IMR-90 (cell line): ENCODE results near the gene RARB. TPM values are rescaled to one million over a fixed set of nuclear protein-coding genes. Genes with fewer than 3 reads are reported as not detected.

ENCODE experiments used
- ATAC-seq: fragments of 200-7000 bp; cut with Tn5 transposase; 2 replicates; pipeline ENCODE4 v1.9.1; 2020; ENCODE audit warnings: low read depth, mild to moderate bottlenecking, moderate library complexity
- BruUV-seq: library from RNA; stranded (reverse); fragments of 400-500 nt; replicated peaks from 2 replicates; lab custom pipeline; 2021; lab: Mats Ljungman, UMichigan
- CTCF ChIA-PET: fragments of 300-600 bp; formaldehyde crosslinking; extraction: SDS; loops from one replicate; lab custom pipeline; 2021; ENCODE audit warnings: antibody characterized with exemption; lab: Yijun Ruan, JAX
- POLR2A ChIA-PET: fragments of 300-600 bp; sonication (Branson Sonifier 250); formaldehyde crosslinking; loops from one replicate; lab custom pipeline; 2022; ENCODE audit warnings: antibody characterized with exemption; ENCODE audit not compliant: unreplicated experiment; lab: Charles Lee
- DNase-seq: peaks from one replicate; pipeline ENCODE4 v3.0.0; 2013
- H2AFZ ChIP-seq: replicated peaks from 2 replicates; pipeline ENCODE3; 2013; ENCODE audit warnings: low read length, mild to moderate bottlenecking; ENCODE audit not compliant: poor library complexity
- H2AK5ac ChIP-seq: 2 replicates; pipeline ENCODE4 v1.6.1; 2013; ENCODE audit warnings: low read depth, low read length, inconsistent platforms
- H2AK9ac ChIP-seq: replicated peaks from 2 replicates; pipeline ENCODE3; 2013; ENCODE audit warnings: mild to moderate bottlenecking, low read depth, low read length, moderate library complexity; ENCODE audit not compliant: poor library complexity
- H2BK120ac ChIP-seq: 2 replicates; pipeline ENCODE4 v1.6.1; 2013; ENCODE audit warnings: low read depth, low read length, inconsistent platforms
- H2BK15ac ChIP-seq: 3 replicates; pipeline ENCODE4 v1.6.1; 2013; ENCODE audit warnings: low read depth, low read length, inconsistent platforms
- H2BK20ac ChIP-seq: 2 replicates; pipeline ENCODE4 v1.6.1; 2013; ENCODE audit warnings: low read depth, mild to moderate bottlenecking, inconsistent platforms, low read length, moderate library complexity
- H2BK5ac ChIP-seq: 2 replicates; pipeline ENCODE4 v1.6.1; 2013; ENCODE audit warnings: mild to moderate bottlenecking, low read depth, low read length, inconsistent platforms; ENCODE audit not compliant: poor library complexity, severe bottlenecking
- H3K14ac ChIP-seq: replicated peaks from 2 replicates; pipeline ENCODE4 v1.6.1; 2013; ENCODE audit warnings: low read depth, low read length, inconsistent platforms
- H3K18ac ChIP-seq: 2 replicates; pipeline ENCODE4 v1.6.1; 2013; ENCODE audit warnings: low read depth, low read length, control low read depth
- H3K23ac ChIP-seq: 2 replicates; pipeline ENCODE4 v1.6.1; 2013; ENCODE audit warnings: low read depth, low read length, inconsistent platforms
- H3K27ac ChIP-seq: 2 replicates; pipeline ENCODE4 v1.5.1; 2013; ENCODE audit warnings: mild to moderate bottlenecking, control low read depth, low read length; ENCODE audit not compliant: insufficient read depth
- H3K27me3 ChIP-seq: 2 replicates; pipeline ENCODE4 v1.6.1; 2013; ENCODE audit warnings: low read length; ENCODE audit not compliant: control insufficient read depth, insufficient read depth
- H3K36me3 ChIP-seq: 2 replicates; pipeline ENCODE4 v1.6.1; 2013; ENCODE audit warnings: low read length, mixed read lengths; ENCODE audit not compliant: control insufficient read depth, insufficient read depth
- H3K4ac ChIP-seq: 2 replicates; pipeline ENCODE4 v1.6.1; 2013; ENCODE audit warnings: low read depth, low read length, inconsistent platforms
- H3K4me1 ChIP-seq: 2 replicates; pipeline ENCODE4 v1.6.1; 2013; ENCODE audit warnings: low read length, mixed read lengths; ENCODE audit not compliant: control insufficient read depth, insufficient read depth
- H3K4me2 ChIP-seq: 2 replicates; pipeline ENCODE4 v1.6.1; 2013; ENCODE audit warnings: low read depth, mild to moderate bottlenecking, control low read depth, low read length, moderate library complexity
- H3K4me3 ChIP-seq: 2 replicates; pipeline ENCODE4 v1.5.1; 2013; ENCODE audit warnings: low read depth, mild to moderate bottlenecking, control low read depth, low read length, moderate library complexity; ENCODE audit not compliant: insufficient read depth
- H3K56ac ChIP-seq: 2 replicates; pipeline ENCODE4 v1.6.1; 2013; ENCODE audit warnings: low read length, inconsistent platforms; ENCODE audit not compliant: insufficient read depth; ENCODE audit errors: extremely low read depth
- H3K79me1 ChIP-seq, 2 experiments: 2 replicates each; pipeline ENCODE4 v1.6.1; 2013; ENCODE audit warnings: low read length in 2 of 2, inconsistent platforms in 1 of 2, low read depth in 1 of 2
- H3K9ac ChIP-seq: 2 replicates; pipeline ENCODE4 v1.6.1; 2013; ENCODE audit warnings: low read depth, low read length, control low read depth
- H3K9me1 ChIP-seq: 2 replicates; pipeline ENCODE4 v1.6.1; 2013; ENCODE audit warnings: low read length, inconsistent platforms; ENCODE audit not compliant: insufficient read depth
- H3K9me3 ChIP-seq: 2 replicates; pipeline ENCODE4 v1.6.1; 2013; ENCODE audit warnings: low read length; ENCODE audit not compliant: control insufficient read depth, insufficient read depth
- H4K20me1 ChIP-seq: 2 replicates; pipeline ENCODE4 v1.6.1; 2013; ENCODE audit warnings: low read length, inconsistent platforms; ENCODE audit not compliant: insufficient read depth
- H4K5ac ChIP-seq: 2 replicates; pipeline ENCODE4 v1.6.1; 2013; ENCODE audit warnings: mild to moderate bottlenecking, low read depth, low read length, control low read depth
- H4K8ac ChIP-seq, 2 experiments: 2 replicates each; pipeline ENCODE4 v1.6.1; 2013; ENCODE audit warnings: low read depth in 2 of 2, low read length in 2 of 2, control low read depth in 1 of 2, inconsistent platforms in 1 of 2
- H4K91ac ChIP-seq: 2 replicates; pipeline ENCODE4 v1.6.1; 2013; ENCODE audit warnings: low read depth, low read length, inconsistent platforms; ENCODE audit not compliant: insufficient read depth
- BHLHE40 ChIP-seq: fragments of 150-350 bp; IDR thresholded peaks from 2 replicates; pipeline ENCODE4 v1.6.1; 2016; ENCODE audit warnings: mild to moderate bottlenecking, low read depth, low read length
- CEBPB ChIP-seq: IDR thresholded peaks from 2 replicates; pipeline ENCODE4 v1.6.1; 2012; ENCODE audit warnings: low read depth, low read length, improper control_type of control experiment
- CHD1 ChIP-seq: IDR thresholded peaks from 2 replicates; pipeline ENCODE4 v1.6.1; 2012; ENCODE audit warnings: low read depth, low read length, improper control_type of control experiment
- CTCF ChIP-seq: conservative IDR thresholded peaks from 2 replicates; pipeline ENCODE4 v1.5.1; 2012; ENCODE audit warnings: mild to moderate bottlenecking, low read depth, low read length, improper control_type of control experiment
- ELK1 ChIP-seq: fragments of 150-350 bp; IDR thresholded peaks from 2 replicates; pipeline ENCODE4 v1.6.1; 2016; ENCODE audit warnings: low read depth, mild to moderate bottlenecking, low read length, moderate library complexity, borderline replicate concordance
- FOS ChIP-seq: fragments of 150-350 bp; IDR thresholded peaks from 2 replicates; pipeline ENCODE4 v1.6.1; 2016; ENCODE audit warnings: low read depth, low read length
- MAFK ChIP-seq: IDR thresholded peaks from 2 replicates; pipeline ENCODE4 v1.6.1; 2012; ENCODE audit warnings: low read depth, low read length, improper control_type of control experiment
- MAZ ChIP-seq: IDR thresholded peaks from 2 replicates; pipeline ENCODE4 v1.6.1; 2012; ENCODE audit warnings: low read depth, mild to moderate bottlenecking, low read length, improper control_type of control experiment, moderate library complexity, borderline replicate concordance
- MXI1 ChIP-seq: IDR thresholded peaks from 2 replicates; pipeline ENCODE4 v1.6.1; 2012; ENCODE audit warnings: low read depth, mild to moderate bottlenecking, low read length, moderate library complexity, borderline replicate concordance
- NFE2L2 ChIP-seq: fragments of 150-350 bp; IDR thresholded peaks from 2 replicates; pipeline ENCODE4 v1.6.1; 2016; ENCODE audit warnings: low read depth, mild to moderate bottlenecking, low read length
- POLR2A ChIP-seq: IDR thresholded peaks from 2 replicates; pipeline ENCODE4 v1.6.1; 2012; ENCODE audit warnings: mild to moderate bottlenecking, low read depth, low read length
- RAD21 ChIP-seq: IDR thresholded peaks from 2 replicates; pipeline ENCODE4 v1.6.1; 2012; ENCODE audit warnings: low read length, improper control_type of control experiment
- RCOR1 ChIP-seq: IDR thresholded peaks from 2 replicates; pipeline ENCODE4 v1.6.1; 2012; ENCODE audit warnings: mild to moderate bottlenecking, low read length, improper control_type of control experiment; ENCODE audit not compliant: insufficient replicate concordance
- RFX5 ChIP-seq: IDR thresholded peaks from 2 replicates; pipeline ENCODE4 v1.8.0; 2012; ENCODE audit warnings: low read depth, mild to moderate bottlenecking, low read length, moderate library complexity
- SMC3 ChIP-seq: fragments of 150-350 bp; IDR thresholded peaks from 2 replicates; pipeline ENCODE4 v1.6.1; 2016; ENCODE audit warnings: low read depth, mild to moderate bottlenecking, antibody characterized with exemption, low read length, moderate library complexity
- USF2 ChIP-seq: fragments of 150-350 bp; IDR thresholded peaks from 2 replicates; pipeline ENCODE4 v1.6.1; 2017; ENCODE audit warnings: mild to moderate bottlenecking, antibody characterized with exemption, low read length, low read depth
- WGBS, 2 experiments: methylation state at CpG; one replicate each; pipeline versions ENCODE4 v1.1.5 to v1.1.7; 2013; ENCODE audit warnings: missing lambda C conversion rate in 2 of 2; ENCODE audit not compliant: insufficient read length in 1 of 2; ENCODE audit errors: extremely low coverage in 2 of 2; 5-methylcytosine and 5-hydroxymethylcytosine counted together
- dilution Hi-C: fragments of 300-500 bp; cut with HindIII; formaldehyde crosslinking; loops from one replicate; pipeline ENCODE4 v1.14.3; 2018; ENCODE audit warnings: low sequenced_read_pairs; ENCODE audit not compliant: unreplicated experiment
- in situ Hi-C: fragments of 300-500 bp; cut with MboI; formaldehyde crosslinking; loops from 3 replicates; pipeline ENCODE4 v1.14.3; 2019; ENCODE audit warnings: low sequenced_read_pairs, inconsistent platforms, mixed read lengths
- intact Hi-C: fragments of 100-400 bp; cut with micrococcal nuclease; formaldehyde crosslinking; loops from 2 replicates; pipeline ENCODE4 v1.10.0; 2022
- polyA plus RNA-seq, 3 experiments: library from polyadenylated mRNA; depleted of rRNA; stranded (reverse); fragments of >200 nt; gene quantifications; 2 replicates each; pipeline ENCODE4 v1.2.3, GENCODE V29; 2012; ENCODE audit warnings: low replicate concordance in 1 of 3
- total RNA-seq: library from RNA; depleted of rRNA; stranded (reverse); fragments of >200 nt; gene quantifications from 2 replicates; pipeline ENCODE4 v1.2.3, GENCODE V29; 2012

The RARB gene
- total and polyA plus RNA-seq, 2 of the 4 experiments (the other 2 are of a cell fraction): 0.53 to 1.4 TPM

- H3K27ac ChIP-seq: no peak overlapping the region
- no peak overlapping the region for H4K5ac ChIP-seq
- no peak overlapping the region for H2AK9ac ChIP-seq
- BruUV-seq: no TSS peak
- WGBS, 2 experiments: 83% methylated on average over 2 of the region's 4 CpGs; no CpG with 5 or more reads in 1 of the 2 experiments
- H3K23ac ChIP-seq: no peak overlapping the region
- in situ Hi-C loops (no loop called here), dilution Hi-C loops (no loop called here), intact Hi-C loops (no loop called here)
- no peak overlapping the region for H2BK5ac ChIP-seq
- no peak overlapping the region for H3K4ac ChIP-seq
- H2AK5ac ChIP-seq: no peak overlapping the region
- POLR2A ChIA-PET: no interaction called here
- no peaks in the 10 kb centered on the region for H3K79me1 ChIP-seq
- no peak overlapping the region for H3K56ac ChIP-seq
- no peak overlapping the region for H3K14ac ChIP-seq
- no peak overlapping the region for H2AFZ ChIP-seq
- H2BK20ac ChIP-seq: no peak overlapping the region
- no peaks in the 10 kb centered on the region for H3K9me1 ChIP-seq
- no peak overlapping the region for H4K91ac ChIP-seq
- H3K36me3 ChIP-seq: no peaks in the 10 kb centered on the region
- H3K27me3 ChIP-seq: no peaks in the 10 kb centered on the region
- ATAC-seq (no peak), DNase-seq (no peak)
- H3K9me3 ChIP-seq: no peaks in the 10 kb centered on the region
- no peak overlapping the region for H2BK120ac ChIP-seq
- H3K4me2 ChIP-seq: no peak overlapping the region
- CTCF ChIA-PET: no interaction called here
- no peaks in the 10 kb centered on the region for H3K4me1 ChIP-seq
- no peak overlapping the region for H3K4me3 ChIP-seq
- TF ChIP-seq CEBPB: no peak
- no peak for TF ChIP-seq USF2
- no peak for TF ChIP-seq MAZ
- TF ChIP-seq ELK1: no peak
- no peak for TF ChIP-seq FOS
- TF ChIP-seq MXI1: no peak
- TF ChIP-seq CTCF: no peak
- no peak for TF ChIP-seq CHD1
- TF ChIP-seq RAD21: no peak
- no peak for TF ChIP-seq RCOR1
- no peak for TF ChIP-seq MAFK
- TF ChIP-seq POLR2A: no peak
- no peak for TF ChIP-seq SMC3
- TF ChIP-seq BHLHE40: no peak
- no peak for TF ChIP-seq NFE2L2
- no peak for TF ChIP-seq RFX5
- H4K20me1 ChIP-seq: no peaks in the 10 kb centered on the region
- no peak overlapping the region for H2BK15ac ChIP-seq
- no peak overlapping the region for H3K18ac ChIP-seq
- no peak overlapping the region for H4K8ac ChIP-seq
- H3K9ac ChIP-seq: no peak overlapping the region
Measured at GRCh38 chr3:25386686-25387255, 41.3 kb upstream of the RARB start.
